HG03175 (cell line): ENCODE data around the gene CLCN1.

Experiments used
- ATAC-seq: cut with Tn5 transposase; IDR thresholded peaks from one replicate; pipeline ENCODE4 v1.9.1; 2021; ENCODE audit warnings: mild to moderate bottlenecking, moderate library complexity; ENCODE audit not compliant: unreplicated experiment

Gene CLCN1

GRCh38 chr7:143292876-143293275 lies 23.0 kb upstream of the CLCN1 start:
- ATAC-seq, result no peak

DNA sequence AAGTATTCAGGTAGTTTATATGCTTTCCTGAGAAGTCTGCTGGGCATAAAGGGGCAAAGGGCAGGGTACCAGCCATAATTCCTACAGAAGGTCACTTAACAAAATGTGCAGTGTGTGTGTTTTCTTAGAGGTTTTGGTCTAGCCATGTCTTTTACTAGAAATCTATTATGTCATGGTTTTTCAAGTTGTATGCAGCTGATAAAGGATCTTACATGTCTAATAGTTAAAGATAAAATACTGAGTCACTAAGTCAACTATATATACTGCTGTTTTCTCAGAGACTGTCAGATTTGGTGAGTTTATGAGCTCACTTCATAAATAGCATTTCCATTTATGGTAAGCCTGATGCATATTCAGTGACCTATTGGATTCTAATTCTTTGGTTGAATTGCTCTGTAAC lies 20.0 kb upstream of the CLCN1 start:
- ATAC-seq, result no peak

DNA sequence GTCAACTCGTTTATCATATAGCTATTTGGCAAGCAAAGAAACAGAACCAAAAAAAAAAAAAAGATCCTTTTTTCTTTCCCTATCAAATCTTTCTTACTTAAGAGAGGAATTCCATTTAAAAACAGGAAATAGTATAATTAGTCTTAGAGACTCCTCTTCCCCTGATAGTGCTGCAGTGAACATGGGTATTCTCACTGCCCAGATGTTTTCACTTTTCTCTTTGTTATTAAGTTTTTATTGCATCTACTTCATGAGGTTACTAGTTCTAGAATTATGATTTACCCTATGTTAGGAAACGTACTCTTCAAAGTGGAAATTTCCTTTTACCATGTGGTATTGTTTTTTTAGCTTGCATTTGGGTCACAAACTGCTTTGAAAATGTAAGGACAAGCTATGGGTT lies 19.2 kb upstream of the CLCN1 start:
- ATAC-seq, result no peak

- ATAC-seq, result no peak
Observed at GRCh38 chr7:143299346-143299745, 16.6 kb upstream of the CLCN1 start.

DNA sequence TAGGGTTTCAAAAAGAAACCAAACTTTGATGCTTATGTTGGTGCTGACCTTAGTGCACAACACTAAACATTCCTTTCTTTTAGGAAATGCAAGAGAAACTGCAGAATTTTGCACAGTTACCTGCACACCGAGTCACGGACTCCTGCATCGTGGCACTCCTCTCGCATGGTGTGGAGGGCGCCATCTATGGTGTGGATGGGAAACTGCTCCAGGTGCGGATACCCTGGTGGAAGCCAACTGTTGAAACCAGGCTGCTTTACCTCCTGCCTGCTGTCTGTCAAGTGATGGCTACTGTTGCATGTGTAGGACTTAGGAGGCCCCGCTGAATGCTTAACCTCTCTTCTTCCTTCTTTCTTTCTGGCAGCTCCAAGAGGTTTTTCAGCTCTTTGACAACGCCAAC lies 16.1 kb upstream of the CLCN1 start:
- ATAC-seq, result peak; percentile 63

GRCh38 chr7:143300959-143301935 lies 14.7 kb upstream of the CLCN1 start:
- no peak for ATAC-seq

- ATAC-seq, result no peak
Observed at GRCh38 chr7:143303733-143304132, 12.2 kb upstream of the CLCN1 start.

GRCh38 chr7:143304938-143305337 lies 11.0 kb upstream of the CLCN1 start:
- ATAC-seq, result no peak

DNA sequence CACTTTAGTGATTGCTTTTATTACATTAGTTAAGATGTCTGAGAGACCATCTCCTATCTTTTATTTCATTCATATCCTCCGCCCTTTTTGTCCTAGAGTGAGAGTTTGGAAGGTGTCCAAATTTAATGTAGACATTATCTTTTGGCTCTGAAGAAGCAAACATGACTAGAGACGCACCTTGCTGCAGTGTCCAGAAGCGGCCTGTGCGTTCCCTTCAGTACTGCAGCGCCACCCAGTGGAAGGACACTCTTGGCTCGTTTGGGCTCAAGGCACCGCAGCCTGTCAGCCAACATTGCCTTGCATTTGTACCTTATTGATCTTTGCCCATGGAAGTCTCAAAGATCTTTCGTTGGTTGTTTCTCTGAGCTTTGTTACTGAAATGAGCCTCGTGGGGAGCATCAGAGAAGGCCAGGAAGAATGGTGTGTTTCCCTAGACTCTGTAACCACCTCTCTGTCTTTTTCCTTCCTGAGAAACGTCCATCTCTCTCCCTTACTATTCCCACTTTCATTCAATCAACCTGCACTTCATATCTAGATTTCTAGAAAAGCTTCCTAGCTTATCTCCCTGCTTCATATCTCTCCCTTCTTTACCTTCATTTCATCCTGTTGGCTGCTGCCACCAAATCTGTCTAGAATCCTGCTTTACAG lies 10.4 kb upstream of the CLCN1 start:
- ATAC-seq, result no peak

DNA sequence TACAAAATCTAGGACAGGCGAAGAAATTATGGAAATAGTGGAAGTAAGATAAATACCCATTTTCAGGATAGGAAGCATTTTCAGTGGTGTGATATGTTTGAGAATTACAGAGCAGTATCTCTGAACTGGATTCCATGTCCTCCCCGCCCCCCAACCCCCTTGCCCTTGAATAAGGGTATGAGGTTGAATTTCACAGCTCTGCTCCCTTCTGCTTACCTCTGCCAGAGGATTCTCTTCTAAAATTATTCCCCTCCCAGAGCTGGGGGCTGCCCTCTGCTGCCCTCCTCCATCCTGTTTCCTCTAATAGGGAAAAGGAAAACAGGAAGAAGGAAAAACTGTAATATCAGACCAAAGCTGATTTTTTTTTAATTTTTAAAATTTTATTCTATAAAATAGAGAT lies 7.3 kb upstream of the CLCN1 start:
- ATAC-seq, result no peak

GRCh38 chr7:143314127-143314526 lies 1.8 kb upstream of the CLCN1 start:
- ATAC-seq, result no peak

DNA sequence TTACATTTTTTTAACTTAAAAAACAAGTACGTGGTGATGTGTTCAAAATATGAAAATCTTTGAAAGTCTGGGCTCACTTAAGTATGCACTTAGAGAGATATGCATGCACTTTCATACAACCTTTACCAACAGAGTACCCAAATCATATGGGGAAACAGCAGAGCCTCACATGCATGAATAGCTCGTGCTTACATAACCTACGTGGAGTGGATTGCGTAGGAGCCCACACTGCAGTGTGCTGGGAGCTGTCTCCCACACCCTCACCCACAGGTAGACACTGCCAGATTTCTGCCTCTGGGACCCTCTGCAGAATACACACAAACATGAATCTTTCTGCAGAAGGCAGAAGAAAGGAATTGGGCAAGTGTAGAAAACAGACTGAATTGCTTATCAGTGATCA lies 581 bp downstream of the CLCN1 start:
- ATAC-seq, result no peak

DNA sequence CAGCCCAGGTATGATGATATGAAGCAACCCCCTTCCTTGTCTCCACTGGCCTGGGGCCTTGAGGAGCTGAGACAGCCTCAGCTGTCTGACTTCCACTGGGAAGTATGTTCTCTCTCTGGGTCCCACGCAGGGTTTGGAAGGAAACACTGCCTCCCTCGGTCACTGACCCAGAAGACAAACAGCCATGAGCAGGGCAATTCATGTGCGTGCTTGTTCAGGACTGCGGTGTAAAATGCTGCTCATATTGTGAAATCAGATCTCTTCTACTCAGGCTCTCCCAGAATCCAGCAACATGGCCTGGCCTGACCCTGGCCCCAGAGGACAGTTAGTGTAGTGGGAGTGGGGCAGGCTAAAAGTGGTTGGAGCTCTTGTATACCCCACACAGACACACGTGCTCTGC lies 2.8 kb downstream of the CLCN1 start:
- ATAC-seq, result no peak

DNA sequence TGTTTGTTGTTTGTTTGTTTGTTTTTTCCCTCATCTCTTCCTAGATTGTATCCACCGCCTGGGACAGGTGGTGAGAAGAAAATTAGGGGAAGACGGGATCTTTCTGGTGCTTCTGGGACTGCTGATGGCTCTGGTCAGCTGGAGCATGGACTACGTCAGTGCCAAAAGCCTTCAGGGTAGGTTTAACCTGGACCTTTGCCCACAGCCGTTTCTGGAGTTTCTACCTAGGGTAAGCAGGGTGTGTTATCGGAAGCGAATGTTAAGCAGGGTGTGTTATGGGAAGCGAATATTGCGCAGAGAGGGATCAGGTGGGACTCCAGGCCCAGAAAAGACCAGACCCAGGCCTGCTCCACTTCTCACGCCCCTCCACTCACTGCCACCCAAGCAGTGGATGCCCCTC lies 4.7 kb downstream of the CLCN1 start:
- no peak for ATAC-seq

DNA sequence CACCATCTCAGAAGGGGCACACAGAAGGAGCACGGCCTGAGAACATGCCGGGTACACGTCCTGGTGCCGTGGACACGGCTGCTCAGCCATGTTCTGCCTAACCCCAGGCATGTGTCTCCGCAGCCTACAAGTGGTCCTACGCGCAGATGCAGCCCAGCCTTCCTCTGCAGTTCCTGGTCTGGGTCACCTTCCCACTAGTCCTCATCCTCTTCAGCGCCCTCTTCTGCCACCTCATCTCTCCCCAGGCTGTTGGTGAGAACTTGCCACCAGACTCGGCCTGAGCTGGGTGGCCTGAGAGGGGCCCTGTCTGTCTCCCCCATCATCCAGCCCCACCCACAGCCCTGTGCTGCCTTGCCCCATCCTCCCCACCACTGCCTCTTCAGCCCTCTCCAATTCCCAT lies 5.3 kb downstream of the CLCN1 start:
- no peak for ATAC-seq

GRCh38 chr7:143321734-143322133 lies 5.8 kb downstream of the CLCN1 start:
- ATAC-seq, result no peak

DNA sequence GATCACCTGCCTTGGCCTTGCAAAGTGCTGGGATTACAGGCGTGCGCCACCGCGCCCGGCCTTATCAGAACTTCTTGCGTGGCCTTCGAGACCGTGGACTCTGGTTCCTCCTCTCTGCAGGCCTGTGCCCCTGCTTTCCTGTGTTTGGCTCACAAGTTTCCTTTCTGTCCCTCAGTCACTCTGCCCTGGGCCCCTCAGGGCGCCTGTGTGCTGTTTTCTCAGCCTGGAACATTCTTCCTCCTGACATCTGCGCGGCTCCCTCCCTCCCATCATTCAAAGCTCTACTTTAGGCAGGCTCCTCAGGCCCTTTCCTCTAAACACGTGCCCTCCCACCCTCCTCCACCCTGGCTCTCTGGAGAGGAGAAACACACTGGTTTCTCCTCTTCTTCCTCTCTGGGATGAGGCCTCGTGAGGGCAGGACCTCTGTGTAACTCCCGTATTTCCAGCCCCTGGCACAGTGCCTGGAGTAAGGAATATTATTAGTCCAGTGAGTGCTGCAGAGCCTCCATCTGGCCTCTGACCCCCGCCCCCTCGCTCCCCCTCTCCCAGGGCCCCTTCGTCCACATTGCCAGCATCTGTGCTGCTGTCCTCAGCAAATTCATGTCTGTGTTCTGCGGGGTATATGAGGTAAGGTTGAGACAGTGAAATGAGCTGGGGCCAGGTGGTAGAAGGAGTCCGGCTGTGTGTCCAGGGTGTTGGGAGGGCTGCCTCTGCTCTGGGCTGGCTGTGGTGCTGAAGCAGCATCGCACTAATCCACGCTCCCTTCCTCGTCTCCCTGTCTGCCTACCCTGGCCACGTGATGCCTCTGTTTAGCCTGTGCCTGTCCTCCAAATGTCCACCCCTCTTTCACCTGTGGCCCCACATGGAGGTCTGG lies 7.1 kb downstream of the CLCN1 start:
- no peak for ATAC-seq

DNA sequence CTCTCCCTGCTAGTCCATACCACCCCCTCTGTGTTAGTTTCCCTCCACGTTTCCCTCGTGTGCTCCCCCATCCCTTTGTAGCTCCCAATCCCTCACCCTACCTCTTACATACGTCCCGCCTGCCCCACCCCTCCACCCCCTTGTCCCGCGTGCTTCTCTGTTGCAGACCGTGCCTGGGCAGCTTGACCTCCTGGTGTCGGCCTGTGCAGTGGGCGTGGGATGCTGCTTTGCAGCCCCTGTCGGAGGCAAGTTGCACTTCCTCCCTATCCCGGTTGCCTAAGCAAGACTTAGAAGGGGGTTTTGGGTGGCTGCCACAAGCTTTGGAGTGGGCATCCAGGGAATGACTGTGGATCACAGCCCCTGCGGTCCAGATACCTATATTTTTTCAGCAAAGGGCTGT lies 7.7 kb downstream of the CLCN1 start:
- no peak for ATAC-seq

DNA sequence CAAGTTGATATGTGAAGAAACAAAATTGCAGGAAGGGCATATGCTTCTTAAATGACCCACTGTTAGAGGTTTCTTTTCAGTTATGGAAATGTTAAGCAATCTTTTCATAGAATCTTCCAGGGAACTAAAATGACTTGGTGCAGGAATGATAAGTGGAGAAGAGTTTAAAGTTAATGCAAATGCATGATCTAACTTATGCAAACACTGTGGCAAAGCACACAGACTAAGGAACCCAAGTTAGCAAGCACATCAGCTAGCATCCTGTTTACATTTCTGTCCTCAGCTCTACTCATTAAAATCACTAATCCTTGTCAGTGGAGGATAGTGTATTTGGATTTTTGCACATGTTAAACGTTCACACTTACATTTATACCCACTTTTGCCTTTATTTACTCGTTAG lies 9.3 kb downstream of the CLCN1 start:
- ATAC-seq, result peak; percentile 48

- peak; percentile 79 for ATAC-seq
Observed at GRCh38 chr7:143327903-143328302, 12.0 kb downstream of the CLCN1 start.

- ATAC-seq, result no peak
Observed at GRCh38 chr7:143329471-143330170, 13.7 kb downstream of the CLCN1 start.
